Stimulated activated CD4-positive, alpha-beta T cell treated with anti-CD3 and anti-CD28 coated beads, Interleukin-4, amount 100 ng/mL, for 1 hour (primary cell): ENCODE results near the gene JAM3.
"Not testable (repeated sequence)": the region's sequence is repeated elsewhere in the genome, so short reads cannot be mapped to it uniquely, and the experiment has no call there.

Source experiments
- DNase-seq: peaks from one replicate; pipeline ENCODE4 v3.0.0-alpha.2; 2020

JAM3 gene

DNA sequence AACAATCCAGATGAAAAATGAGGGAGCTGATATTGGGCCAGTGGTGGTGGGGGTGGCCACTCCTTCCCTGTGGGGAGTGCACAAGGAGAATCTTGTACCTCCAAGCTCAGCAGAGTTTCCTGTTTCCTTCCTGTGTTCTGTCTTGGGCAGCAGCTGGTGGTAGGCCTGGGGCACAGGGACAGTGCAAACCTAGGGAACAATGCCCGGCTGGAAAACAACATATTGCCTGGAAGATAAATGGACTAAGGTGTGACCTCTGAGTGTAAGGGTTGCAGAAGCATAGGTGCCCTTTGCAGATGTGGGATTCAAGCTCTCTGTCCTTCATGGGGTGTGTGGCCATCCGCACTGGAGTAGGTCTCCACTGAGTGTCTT is 5.8 kb upstream of the JAM3 start:
- no peak for DNase-seq

DNA sequence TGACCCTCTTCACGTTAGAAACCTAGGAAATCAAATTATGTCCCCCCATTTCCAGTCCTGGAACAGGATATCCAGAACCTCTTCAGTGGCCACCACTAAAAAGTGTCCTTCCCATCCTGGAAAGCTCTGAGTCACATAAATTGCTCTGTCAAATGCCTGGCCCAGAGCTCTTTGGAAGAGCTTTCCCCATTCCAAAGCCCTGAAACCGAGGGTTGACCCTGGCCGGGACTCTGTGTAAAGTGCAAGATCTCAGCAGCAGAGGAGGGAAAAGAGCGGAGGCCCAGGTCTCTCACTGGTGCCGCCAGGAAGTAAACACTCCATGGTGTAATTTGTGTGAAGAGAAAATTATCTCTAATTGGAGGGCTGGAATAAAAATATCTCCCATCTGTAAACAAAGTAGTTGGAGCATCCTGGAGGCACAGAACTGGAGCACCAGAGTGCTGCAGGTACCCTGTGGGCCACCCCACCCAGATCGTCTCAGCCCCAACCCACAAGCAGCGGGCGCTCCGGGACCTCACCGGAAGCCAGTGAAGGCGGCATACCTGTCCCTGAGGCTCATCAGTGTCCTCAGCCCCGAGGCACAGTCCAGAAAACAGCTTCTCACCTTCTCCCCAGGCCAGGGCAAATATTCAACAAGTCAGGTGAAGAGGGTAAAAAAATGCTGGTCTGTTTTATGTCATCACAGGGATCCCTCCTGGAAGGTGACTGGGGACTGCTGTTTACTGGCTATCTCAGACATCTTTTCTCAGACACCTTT is 4.7 kb upstream of the JAM3 start:
- no peak for DNase-seq

DNA sequence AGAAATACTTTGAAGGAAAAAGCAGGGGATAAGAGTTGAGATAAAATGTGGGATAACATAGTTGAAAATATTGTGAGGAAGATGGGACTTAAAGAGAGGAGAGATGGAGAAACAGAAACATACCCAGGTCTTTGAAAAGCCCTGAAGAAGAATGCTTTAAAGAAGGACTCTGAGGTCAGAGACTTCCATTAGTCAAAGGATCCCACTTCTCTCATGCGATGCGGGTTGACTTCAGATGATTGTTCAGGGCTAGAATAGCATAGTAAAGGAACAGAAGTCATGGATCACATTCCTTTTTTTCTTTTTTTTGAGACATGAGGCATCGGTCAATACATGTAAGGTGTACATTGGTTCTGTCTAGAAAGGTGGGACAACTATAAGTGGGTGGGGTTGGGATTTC is 3.5 kb upstream of the JAM3 start:
- no peak for DNase-seq

DNA sequence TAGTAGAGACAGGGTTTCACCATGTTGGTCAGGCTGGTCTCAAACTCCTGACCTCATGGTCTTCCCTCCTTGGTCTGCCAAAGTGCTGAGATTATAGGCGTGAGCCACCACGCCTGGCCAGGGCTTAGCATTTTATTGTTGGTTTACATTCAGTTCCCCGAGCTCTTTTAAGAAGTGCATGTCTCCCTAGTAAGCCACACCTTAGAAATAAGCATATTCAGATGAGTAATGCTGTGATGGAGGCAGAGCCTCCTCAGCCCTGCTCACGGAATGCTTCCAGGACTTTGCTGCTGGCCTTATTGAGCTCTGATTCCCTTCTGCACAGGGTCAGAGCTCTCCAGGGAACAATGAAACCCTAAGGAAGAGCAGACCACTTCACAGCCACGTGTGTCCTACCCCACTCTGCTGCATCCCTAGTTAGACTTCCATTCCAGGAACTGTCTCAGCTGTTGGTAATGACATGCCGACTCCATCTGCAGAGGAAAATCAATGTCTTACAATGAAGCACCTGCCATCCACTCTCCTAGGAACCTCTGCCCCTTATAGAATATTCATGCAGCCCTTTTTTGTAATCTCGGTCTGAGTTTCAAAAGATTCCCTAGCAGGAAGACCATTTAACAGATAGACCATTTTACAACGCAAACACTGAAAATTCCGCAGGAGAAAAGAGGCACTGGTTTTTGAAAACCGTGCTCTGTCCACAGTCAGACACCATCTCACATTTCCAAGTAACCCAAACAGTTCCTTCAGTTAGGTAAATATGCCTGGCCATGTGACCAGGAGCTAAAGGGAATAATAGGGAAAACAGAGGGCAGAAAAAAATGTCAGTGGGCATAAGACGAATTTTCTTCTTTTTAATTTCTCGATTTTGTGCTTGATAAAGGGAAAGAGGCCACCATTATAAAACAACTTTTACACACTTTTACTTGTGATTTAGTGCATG is 1.7 kb upstream of the JAM3 start:
- no peak for DNase-seq

DNA sequence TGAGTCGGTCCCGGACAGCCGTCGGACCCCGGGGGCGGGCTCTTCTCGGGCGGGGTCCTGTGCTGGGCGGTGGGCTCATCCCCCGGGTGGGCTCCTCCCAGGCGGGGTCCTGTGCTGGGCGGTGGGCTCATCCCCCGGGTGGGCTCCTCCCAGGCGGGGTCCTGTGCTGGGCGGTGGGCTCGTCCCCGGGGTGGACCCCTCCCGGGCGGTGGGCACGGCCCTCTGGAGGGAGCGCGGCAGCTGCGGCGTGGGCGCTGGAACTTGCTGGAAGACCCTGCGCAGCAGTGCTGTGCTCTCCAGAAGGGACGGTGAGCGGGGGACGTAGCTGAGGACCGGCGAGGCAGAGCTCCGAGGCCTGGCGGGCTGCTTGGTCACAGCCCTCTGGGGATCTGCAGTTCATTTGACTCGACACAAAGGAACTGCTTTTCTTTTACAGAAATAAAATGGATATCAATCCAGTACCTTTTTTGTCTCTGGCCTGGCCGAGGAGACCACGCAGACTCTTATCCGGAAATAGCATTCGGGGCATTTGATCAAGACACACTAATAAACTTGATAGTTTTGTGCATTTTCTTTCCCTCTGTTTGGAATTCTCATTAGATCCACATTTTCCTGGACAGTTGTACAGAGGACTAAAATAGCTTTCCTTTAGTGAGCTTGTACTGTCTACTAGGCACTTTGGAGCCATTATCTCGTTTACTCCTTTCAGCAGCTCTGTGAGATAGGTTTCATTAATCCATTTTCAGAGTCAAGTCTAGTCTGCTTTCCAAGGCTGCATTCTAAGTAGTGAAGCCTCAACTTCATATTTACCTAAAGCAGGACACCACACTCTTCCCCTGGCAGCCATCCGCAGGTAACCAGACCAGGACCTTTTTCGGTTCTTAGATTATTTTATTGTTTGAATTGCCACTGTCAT is 812 bp downstream of the JAM3 start:
- no peak for DNase-seq

DNA sequence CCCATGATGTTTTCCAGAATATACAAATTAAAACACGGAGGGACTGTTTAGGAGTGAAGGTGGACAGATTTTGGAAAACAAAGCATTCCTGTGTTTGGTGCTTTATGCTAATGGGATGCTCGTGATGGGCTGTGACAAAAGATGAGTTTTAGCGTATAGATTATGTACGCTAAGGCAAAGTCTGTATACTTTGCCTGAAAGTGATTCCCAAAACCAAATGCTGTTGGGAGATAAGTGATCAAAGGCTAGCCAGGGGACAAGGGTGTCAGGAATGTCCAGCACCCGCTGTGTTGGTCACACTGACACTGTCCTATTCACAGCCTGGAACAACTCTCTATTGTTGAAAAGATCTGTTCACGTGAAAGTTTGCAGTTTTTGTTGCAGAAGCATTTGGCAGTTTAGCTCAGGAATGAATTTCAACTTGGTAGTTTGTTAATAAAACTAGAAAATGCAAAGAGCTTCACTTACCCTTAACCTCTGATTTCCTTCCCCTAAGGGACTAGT is 1.5 kb downstream of the JAM3 start:
- no peak for DNase-seq

DNA sequence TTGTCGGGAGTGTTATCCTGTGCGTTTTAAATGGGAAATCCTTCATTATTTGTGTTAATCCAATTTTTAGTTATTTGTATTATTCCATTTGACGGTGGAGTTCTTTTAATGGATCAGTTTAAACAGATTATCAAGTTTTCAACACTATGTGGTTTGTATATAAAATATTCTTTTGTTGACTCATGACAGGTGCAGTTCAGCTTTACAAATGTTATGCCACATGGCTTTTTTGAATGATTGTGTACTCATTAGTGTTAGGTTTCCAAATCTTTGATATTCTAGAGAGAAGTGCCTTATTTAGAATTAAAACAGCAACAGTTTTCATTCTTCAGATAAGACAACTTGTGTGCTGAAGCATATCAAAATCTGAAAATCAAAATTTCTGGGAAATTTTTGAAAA is 2.4 kb downstream of the JAM3 start:
- no peak for DNase-seq

DNA sequence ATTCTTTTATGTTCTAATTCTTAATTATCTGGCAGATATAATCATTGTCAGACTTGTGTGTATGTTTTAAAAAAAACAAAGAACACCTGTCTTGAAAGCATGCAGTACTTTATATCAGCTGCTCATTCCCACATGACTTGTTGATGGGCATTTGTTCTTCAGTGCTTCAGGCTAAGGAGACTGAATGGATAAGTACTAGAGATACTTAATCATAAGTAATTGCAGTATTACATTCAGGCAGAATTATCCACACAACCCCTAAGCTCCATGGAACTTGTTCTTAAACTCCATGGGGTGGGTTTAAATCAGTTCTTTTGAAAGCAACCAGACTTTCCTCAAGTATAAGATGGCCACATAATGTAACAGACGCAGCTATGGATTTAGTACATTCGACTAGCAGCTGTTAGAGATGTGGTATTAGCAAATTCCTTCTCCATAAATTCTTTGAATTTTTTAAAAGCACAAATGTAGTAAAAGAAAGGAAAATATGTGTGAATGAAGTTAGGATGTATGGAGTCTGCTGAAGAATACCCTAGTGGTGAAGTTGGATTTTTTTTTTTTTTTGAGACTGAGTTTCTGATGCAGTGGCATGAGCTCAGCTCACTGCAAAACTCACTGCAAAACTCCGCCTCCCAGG is 3.0 kb downstream of the JAM3 start:
- no peak for DNase-seq

DNA sequence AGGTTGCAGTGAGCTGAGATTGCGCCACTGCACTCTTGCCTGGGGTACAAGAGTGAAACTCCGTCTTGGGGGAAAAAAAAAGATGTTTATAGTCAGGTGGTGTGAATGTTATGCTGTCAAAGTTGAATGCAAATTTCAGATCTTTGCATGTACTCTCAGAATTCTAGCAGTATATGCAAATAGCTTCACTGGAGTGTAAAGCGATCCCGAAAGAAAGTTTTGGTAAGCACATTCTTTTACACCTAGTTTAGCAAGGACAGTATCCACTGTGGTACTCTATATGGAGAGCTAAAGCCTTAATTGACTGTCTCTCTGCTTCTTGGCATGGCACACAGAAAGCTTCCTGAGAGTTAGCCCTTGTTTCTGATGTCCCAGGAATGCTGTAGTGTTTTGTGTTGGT is 4.0 kb downstream of the JAM3 start:
- DNase-seq: no peak

DNA sequence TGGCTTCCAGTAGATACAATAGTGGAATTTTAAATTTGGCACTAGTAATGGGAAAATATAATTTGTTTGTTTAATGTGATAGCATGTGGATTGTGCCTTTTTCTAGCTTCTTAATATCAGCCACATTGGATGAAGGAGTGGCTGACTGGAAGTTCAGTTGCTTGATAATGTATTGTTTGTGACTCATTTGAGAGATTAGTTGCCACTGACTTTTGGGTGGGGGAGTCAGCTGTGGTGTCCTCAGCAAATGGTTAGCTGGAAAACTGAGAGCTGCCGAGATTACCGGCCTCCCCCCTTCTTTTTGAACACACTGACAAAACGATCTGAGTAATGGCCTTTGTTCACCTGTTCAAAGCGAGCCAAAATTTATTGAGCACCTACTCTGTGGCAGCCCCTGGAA is 5.5 kb downstream of the JAM3 start:
- DNase-seq: no peak

DNA sequence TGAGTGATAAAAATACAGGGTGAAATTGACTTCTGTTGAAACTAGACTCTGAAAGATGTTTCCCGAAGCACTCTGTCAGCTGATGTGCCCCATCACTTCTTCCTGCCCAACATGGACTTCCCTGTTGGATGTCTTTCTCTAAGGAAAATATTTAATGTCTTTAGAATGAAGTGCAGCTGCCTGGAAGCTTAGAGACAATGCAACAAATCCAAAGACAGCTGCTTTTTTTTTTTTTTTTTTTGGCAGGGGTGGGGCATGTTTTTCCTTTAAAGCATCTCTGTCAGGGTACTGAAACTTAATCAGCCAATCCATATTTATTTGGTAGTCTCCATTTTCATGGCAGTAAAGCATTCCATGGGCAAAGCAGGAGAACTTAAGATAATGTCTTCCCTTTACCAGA is 5.9 kb downstream of the JAM3 start:
- DNase-seq: no peak

DNA sequence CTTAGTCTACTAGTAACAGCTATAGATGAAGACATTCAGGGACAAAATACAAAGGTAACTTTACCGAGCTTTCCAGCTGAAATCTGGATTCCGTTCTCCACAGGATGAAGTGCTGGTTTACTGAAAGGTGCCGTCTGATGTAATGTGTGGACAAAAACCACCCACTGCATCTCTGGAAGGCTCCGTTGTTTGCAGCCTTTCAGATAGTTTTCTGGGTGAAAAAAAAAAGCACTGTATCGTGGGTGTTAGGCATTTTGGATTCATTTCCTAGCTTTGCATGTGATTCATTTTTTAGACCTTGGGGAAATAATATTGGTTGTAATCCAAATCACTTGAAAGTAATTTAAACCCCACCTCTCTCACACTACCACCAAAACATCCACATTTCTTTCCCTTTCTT is 10.4 kb downstream of the JAM3 start:
- no peak for DNase-seq

DNA sequence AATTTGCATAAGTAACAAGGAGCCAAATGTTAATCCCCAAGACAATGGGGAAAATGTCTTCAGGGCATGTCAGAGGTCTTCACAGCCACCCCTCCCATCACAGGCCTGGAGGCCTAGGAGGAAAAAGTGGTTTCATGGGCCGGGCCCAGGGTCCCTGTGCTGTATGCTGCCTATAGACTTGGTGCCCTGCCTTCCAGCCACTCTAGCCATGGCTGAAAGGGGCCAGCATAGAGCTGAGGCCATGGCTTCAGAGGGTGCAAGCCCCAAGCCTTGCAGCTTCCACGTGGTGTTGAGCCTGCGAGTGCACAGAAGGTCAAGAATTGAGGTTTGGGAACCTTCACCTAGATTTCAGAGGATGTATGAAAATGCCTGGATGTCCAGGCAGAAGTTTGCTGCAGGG is 12.4 kb downstream of the JAM3 start:
- not testable (repeated sequence) for DNase-seq

DNA sequence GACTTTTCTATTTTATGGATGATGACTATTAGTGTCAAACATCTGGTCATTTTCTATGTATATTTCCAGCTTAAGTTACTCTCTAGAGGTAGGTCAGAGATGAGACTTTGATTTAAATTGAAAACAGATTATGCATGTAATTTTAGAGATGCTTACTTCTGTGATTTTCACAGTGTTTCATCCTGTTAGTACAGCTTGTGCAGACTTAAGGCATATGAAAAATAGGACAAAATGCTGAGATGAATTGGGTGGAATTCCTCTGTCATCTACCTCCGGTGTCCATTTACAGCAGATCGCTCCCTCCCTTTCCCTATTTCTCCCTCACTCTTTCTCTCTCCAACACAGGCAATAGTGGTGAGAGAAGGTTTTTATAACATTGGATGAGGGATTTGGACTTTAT is 14.1 kb downstream of the JAM3 start:
- DNase-seq: no peak

DNA sequence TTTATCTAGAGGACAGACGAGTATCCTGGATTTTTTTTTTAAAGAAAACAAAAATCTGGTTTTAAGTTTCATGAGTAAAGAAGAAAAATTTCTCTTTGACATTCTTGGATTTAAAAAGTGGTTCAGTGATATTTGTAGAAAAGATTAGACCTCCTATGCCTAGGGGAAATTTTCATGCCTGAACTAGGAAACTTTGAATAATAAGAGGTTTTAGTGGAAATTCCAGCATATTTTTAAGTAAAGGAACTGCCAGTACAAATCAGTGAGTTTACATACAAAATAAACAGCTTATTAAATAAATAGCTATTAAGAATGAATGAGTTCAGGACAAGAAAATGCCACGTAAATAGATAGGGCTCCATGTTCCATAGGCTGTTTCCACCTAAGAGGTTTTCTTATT is 17.5 kb downstream of the JAM3 start:
- no peak for DNase-seq

DNA sequence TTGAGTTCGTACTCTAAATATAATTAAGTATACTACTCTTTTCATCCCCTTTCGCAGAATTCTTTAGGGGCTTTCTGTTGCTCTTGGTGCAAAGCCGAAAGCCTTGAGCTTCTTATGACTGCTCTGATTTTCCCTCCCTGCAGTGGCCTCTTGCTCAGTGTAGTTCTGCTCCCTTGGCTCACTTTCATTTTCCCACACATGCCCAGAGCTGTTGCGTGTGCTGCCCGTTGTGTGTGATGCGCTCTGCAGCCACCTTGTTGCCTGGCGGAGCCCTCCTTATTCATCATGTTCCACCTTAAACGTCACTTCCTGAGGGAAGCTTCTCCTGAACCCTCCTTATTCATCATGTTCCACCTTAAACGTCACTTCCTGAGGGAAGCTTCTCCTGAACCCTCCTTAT is 23.1 kb downstream of the JAM3 start:
- DNase-seq: not testable (repeated sequence)

DNA sequence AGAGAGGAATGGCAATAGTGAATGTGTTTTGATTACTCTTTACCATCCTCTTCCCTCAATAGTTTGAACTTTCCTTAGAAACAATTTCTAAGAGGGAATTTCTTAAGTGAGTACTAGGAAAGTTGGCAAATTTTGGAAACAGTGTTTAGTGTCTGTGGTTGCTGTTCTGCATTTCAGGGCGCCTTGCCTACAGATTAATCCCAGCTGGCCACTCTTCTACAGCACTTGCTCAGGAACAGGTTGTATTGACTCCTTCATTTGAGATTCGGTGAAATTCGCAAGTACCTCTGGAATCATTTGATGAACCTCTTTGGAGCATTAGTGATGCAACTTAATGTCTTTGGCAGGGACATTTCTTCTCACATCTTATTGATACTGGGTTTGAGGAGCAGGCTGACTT is 28.3 kb downstream of the JAM3 start:
- no peak for DNase-seq

DNA sequence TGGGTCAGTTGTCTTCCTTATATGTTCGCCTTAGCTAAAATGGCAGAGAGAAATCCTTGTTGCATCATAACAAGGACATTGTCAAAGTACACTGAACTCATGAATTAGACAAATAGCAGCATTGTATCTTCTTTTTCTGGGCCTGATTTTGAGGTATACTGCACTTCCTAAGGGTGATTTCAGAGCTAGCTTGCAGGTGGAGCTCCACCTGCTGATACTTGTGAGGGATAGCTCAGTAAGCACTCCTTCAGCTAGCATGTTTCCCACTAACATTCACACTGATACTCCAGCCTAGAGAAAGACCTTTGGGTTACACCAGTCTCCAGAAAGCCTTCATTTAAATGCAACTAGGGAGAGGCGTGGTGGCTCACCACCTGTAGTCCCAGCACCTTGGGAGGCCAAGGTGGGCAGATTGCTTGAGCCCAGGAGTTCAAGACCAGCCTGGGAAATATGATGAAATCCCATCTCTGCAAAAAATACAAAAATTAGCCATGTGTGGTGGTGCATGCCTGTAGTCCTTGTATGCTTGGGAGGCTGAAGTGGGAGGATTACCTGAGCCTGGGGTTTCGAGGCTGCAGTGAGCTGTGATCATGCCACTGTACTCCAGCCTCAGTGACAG is 29.8 kb downstream of the JAM3 start:
- no peak for DNase-seq

DNA sequence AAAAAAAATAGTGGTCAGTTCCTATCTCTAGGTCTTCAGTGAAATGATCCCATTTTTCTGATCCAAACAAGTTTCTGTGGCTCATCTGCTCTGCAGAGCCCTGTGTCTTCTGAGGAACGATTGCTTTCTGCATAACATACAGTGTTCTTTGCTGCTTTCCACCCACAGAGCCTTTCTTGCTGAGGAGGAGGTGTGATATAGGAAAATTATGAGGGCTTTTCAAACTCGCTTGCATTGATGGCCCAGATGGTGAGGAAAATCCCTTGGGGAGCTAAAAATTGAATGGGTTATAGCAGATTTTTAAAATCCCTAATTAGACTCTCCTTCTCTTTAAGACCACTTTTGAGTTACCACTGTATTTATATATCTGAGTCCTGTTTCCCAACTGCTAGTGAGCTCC is 31.3 kb downstream of the JAM3 start:
- no peak for DNase-seq

DNA sequence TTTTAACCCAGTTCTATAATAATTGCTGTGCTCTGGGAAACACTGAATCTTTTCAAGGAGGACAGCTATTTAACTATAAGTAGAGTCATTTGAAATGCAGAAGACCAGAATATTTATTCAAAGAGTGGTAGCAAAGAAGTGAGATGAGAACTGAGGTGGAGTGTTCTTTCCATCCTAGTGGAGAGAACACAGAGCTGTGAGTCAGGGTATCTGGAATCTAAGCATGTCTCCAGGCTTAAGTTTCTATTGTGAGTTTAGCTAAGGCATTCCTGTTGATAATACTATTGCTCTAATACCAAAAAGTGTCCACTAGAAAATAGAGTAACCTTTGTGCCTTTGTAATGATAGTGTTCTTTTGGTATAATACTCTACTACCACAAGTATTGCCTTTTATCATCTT is 32.4 kb downstream of the JAM3 start:
- no peak for DNase-seq

DNA sequence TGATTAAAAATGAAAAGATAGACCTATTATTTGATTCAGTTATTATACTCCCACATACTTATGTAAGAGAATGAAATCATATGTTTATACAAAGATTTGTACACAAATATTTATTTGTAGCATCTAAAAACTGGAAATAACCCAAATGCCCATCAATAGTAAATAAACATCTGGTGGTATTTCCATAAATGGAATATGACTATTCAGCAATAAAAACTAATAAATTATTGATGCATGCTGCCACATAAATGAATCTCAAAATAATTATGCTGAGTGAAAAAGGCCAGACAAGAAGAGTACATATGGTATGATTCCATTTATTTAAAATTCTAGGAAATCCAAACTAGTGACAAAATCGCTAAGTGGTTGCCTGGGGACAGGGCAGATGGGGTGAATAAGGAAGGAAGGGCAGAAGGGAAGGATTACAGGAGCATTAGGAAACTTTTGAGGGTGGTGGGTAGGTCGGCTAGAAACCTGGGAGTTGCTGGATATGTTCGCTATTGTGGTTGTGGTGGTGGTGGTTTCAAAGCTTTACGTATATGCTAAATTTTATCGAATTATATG is 41.5 kb downstream of the JAM3 start:
- no peak for DNase-seq

DNA sequence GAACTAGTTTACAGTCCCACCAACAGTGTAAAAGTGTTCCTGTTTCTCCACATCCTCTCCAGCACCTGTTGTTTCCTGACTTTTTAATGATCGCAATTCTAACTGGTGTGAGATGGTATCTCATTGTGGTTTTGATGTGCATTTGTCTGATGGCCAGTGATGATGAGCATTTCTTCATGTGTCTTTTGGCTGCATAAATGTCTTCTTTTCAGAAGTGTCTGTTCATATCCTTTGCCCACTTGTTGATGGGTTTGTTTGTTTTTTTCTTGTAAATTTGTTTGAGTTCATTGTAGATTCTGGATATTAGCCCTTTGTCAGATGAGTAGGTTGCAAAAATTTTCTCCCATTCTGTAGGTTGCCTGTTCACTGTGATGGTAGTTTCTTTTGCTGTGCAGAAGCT is 44.9 kb downstream of the JAM3 start:
- DNase-seq: not testable (repeated sequence)
